GM18873 (cell line): Measurements from ENCODE around the gene UAP1.
A peak's percentile ranks its signal among the peaks of the same experiment; 100 is the strongest.

Source experiments
- ATAC-seq: cut with Tn5 transposase; IDR thresholded peaks from one replicate; pipeline ENCODE4 v1.9.1; 2021; ENCODE audit warnings: mild to moderate bottlenecking, moderate library complexity, moderate number of reproducible peaks; ENCODE audit not compliant: unreplicated experiment, low FRiP score

Gene UAP1

DNA sequence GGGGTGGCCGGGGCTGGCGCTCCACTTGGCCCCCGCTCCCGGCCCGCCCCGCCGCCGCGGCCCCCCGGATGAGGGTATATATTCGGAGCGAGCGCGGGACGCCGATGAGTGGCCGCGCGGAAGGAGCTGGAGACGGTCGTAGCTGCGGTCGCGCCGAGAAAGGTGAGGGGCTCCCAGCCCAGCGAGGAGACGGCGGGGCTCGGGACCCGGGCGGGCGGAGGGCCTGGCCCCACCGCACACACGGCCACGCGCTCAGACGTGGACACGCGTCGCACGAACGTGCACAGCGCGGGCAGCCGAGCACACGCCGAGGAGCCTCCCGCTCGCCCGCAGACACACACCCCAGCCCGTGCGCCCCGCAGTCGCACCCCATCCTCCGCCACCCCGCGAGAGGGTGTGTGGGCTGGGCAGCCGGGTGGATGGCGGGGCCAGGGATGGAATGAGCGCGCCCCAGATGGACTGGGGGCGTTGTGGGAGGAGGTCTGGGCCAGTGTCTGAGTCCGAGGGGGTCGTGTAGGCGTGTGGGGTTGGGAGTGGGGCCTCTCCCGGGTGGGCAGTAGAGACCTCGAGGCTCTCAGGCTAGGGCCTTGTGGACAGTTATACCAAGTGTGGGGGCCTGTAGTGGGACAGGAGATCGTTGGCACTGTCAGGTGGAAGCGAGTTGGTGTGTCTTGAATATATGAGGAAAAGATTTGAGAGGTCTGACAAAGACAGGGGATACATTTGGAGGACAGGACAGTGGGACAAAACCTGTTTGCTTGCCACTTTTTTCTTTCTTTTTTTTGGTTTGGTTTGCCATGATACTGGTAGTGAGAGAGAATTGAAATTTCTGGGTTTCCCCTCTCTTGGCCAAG is at the start of gene UAP1:
UAP1 (plus strand) TSS at position 107 of the 854 bp plus-strand sequence. CDS start 4,347 bp downstream, outside the sequence.
- peak; percentile 30 for ATAC-seq

DNA sequence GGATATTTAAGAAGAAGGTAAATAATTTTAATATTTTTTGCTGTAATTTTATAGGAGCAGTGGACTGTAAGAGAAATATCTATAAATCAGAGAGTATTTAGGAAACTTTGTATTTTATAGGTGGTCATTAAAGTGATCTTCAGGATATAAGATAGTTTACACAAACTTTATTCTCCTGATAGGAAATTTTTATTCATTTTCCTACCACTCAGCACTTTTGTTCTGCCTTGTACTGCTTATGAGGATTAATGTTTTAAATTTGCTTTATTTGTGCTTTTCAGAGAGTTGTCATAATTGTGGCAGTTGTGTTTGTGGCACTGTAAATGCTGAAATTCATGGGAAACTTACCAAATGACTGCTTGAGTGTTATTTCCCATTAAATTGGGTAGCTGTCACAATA is 34.2 kb upstream of the UAP1 start:
- ATAC-seq: no peak

DNA sequence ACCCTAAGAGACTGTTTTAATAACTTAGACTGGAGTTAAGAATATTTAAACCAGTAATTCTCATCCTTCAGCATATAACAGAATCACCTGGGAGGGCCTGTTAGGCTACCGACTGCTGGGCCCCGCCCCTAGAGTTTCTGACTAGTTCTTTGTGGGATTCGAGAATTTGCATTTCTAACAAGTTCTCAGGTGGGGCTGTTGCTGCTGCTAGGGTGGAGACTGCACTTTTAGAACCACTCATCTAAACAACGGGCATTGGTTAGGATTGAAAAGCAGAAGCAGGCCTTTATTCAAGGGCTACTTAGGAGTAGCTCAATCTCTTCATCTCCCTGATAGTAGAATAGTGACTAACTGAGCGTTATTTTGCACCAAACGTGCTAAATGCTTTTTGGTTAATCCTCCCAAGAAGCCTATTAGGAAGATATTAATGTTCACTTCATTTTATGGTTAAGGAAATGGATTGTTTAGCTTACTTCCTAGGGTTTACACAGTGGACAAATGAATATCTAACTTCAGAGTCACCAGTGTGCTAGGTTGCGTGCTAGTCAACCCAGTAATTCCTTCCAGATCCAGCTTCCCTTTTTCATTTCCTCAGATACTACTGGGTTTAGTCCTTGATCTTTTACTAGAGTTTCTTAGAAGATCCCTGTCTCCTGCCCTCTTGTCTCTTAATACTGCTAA is 31.1 kb upstream of the UAP1 start:
- ATAC-seq: peak; percentile 71

DNA sequence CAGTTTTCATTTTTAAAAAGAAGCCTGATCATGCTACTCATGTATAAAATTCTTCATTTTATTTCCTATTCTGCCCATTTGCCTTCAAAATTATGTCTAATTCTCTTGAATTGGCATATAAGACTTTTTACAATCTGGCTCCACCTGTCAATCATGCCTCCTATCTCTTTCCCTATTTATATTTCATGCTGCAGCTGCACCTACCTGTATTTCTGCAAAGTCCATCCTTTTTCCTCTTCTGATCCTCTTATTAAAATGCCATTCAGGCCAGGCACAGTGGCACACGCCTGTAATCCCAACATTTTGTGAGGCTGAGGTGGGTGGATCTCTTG is 30.6 kb upstream of the UAP1 start:
- no peak for ATAC-seq

DNA sequence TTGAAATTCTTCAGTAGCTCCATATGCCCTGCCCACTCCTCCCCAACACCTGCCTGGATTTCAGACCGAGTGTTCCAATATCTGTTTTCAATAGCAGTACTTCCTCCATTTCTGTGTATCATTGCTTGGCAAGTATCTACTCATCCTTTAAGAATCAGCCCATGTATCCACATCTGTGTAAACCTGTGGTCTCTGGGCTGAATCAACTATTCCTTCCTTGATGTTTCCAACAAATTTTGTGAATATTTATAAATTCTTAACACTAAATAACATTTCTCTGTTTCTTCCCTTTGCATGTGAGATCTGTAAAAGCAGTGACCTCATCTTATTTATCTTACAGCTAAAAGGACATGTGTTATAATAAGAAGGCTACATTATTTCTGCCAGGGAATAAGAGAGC is 26.0 kb upstream of the UAP1 start:
- no peak for ATAC-seq

DNA sequence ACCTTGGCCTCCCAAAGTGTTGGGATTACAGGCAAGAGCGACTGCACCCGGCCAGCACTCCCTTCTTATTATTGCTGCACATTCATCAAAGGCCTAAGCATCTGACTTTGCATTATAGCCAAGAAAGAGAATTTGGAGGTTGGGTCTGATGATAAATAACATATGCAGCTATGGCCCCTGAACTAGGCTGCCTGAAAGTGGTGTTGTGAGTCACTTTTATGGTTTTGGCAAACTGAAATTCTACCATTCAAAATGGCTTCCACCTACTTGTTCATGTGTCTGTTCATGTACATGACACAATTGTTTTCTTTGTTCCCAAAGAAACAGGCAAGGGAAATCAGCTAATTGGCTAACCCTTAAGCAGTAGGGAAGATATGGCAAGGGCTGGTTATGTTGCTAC is 25.0 kb upstream of the UAP1 start:
- ATAC-seq: no peak

DNA sequence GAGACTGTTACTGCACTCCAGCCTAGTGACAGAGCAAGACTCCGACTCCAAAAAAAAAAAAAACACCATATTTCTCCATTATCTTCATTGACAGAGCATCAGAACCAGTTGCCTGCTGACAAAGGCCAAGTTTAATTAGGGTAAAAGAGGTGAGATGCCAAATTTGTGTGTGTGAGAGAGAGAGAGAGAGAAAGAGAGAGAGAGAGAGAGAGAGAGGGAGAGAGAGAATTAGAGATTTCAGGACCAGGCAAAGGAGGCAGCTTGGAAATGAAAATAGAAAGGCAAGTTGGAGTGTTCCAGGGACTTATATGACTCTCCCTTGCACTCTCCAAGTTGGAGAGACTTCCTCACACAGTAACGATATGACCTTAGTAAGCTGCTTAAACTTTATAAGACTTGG is 24.3 kb upstream of the UAP1 start:
- no peak for ATAC-seq

DNA sequence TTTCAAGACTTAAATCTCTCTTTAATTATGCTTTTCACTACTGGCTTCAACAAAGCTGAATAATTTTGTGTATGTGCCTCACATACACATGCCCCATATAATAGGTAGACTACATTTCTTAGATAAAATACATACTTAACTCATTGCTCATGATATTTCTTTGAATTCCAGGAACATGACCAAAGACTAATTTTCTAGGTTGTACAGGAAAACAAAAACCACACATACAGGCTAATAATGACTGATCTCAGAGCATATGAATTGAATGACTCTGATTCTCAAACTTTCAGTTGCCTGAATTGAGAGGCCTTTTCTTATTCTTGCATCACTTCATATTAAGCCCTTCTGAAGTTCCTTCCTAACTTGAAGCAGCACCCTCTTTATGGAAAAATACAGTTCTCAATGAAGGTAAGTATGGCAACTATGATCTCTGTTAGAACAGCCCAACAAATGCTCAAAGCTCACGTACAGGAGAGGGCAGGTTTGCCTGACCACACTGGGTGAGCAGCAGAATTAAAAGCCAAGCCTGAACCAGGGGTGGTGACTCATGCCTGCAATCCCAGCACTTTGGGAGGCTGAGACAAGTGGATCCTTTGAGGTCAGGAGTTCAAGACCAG is 22.6 kb upstream of the UAP1 start:
- no peak for ATAC-seq

DNA sequence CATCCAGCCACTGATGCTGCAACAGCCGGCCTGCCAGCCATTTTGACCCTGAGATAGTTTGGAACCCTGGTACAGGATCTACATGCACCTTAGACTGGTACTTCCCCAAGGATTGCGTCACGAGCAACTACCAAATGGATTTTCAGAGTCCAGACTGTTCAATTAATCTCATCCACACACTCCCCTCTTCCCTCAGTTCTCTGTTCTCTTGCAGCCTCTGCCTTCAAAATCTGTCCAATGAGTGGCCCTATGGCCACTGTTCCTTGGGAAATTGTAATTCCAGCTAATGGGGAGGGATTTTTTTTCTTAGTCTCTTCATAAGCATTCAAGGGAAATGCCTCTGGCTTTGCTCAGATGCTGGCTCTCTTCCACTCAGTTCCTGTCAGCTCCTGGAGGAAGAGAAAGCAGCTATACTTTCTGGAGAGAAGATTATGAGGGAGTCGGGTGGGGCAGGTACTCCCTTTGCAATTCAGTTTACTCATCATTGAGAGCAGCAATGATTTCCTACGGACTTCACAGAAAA is 19.8 kb upstream of the UAP1 start:
- ATAC-seq: no peak

DNA sequence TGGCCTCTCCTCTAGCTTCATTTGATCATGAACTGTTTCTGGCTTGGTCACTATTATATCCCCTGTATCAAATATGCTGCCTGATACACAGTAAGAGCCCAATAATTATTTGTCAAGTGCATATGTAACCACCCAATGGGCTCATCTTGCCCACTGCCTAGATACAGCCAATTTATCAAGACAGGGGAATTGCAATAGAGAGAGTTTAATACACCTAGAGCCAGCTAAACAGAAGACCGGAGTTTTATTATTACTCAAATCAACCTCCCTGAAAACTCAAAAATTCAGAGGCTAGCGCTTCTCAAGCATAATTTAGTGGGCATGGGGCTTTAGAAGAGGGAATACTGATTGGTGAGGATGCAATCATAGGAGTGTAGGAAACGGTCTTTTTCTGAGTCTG is 18.3 kb upstream of the UAP1 start:
- ATAC-seq: no peak

DNA sequence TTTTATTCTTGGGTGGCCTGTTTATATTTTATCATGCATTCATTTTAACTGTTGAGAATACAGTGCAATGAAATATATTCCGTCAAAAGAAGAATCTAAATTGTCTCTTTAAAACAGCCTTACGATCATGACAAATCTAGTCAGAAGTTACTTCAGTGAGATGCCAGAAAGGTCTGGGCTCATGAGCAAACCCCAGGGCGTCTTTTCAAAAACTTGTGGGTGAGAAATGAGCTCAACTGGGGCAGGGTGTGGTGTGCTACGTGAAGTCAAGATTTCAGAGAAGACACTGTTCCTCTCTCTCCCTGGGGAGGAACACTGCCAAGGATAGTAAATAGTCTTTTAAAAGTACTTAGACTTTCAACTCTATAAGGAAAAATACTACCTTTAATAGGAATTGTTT is 13.4 kb upstream of the UAP1 start:
- no peak for ATAC-seq

DNA sequence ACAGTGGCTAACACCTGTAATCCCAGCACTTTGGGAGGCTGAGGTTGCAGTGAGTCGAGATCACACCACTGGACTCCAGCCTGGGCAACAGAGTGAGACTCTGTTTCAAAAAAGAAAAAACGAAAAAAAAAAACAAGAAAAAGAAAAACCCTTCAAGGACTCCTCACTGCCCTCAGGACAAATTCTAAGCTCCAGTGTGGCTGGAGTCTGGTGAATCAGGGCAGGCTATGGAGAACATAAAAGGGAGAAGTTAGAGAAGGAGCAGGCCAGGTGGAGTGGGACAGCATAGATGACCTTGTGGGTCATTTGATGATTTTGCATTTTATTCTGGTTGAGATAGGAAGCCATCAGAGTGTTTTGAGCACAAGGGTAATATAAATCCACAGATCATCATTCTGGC is 12.5 kb upstream of the UAP1 start:
- no peak for ATAC-seq

DNA sequence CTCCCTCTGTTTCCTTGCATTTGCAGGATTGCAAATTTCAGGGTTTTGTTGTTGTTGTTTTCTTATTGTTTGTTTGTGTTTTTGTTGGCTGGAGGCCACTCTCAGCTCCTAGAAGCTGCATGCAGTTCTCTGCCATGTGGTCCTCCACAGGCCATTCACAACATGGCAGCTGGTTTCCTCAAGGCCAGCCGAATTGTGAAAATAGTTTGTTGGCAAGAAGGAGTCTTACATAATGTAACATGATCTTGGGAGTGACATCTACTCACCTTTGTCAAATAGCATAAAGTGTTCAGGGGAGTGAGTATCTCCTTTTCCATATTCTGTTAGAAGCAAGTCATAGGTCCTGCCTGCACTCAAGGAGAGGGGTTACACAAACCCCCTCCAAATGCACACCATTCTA is 10.6 kb upstream of the UAP1 start:
- no peak for ATAC-seq

DNA sequence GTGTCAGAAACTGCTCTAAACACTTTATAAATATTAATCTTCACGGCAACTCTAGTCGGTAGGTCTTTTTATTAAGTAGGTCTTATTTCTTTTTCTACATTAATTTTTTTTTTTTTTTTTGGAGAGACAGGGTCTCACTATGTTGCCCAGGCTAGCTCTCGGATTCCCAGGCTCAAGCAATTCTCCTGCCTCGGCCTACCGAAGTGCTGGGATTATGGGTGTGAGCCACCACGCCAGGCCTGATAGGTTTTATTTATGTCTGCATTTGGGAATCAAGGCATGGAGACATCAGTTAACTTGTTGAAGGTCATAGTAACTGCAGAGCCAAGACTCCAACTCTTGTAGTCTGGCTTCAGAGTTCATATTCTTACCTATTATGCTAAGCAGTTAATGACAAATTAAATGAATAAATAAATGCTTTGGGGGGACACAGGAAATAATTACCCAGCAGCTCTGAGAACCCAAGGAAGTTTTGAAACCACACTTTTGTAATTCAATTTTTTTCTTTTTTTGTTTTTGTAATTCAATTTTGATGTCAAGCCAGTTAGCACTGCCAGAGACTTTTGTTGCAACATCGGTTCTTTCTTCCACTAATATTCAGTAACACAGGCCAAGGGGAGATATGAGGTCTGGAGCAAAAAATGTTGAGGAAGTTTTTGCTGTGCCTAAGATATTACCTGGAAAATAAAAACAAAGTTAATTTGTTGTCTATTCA is 9.4 kb upstream of the UAP1 start:
- no peak for ATAC-seq

DNA sequence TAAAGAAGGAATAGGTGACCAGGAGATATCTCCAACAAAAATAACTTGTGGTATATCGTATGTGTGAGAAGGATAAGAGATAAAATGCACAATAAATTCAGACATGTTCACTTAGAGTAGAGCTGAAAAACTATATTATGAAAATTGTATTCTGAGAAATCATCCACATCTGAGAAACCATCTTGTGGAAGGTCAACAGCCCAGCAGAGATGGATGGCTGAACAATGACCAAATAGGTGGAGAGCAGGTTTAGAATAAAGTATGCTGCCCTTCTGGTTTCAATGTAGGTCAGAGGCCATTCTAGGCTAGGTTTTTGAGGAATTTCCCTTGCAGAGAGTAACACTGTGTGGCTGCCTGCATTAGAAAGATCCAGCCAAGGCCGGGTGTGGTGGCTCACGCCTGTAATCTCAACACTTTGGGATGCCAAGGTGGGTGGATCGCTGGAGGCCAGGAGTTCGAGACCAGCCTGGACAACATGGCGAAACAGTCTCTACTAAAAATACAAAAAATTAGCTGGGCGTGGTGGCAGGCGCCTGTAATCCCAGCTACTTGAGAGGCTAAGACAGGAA is 8.8 kb upstream of the UAP1 start:
- no peak for ATAC-seq

DNA sequence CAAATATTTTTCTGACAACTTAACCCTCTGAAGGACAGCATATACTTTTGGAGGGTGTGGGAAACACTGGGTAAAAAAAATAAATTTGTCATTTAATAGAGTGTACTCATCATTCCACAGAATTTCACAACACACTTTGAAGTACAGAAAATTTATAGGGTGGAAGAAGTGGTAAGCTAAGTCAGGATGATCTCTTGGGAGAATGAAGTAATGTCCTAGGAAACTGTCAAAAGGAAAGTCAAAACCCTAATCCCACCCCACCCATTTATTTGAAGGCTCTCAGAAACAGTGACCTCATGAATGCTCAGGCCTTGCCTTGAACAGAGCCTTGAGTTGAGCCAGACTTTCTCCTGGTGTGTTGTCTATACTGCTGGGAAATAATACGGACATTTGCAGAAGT is 7.3 kb upstream of the UAP1 start:
- no peak for ATAC-seq

DNA sequence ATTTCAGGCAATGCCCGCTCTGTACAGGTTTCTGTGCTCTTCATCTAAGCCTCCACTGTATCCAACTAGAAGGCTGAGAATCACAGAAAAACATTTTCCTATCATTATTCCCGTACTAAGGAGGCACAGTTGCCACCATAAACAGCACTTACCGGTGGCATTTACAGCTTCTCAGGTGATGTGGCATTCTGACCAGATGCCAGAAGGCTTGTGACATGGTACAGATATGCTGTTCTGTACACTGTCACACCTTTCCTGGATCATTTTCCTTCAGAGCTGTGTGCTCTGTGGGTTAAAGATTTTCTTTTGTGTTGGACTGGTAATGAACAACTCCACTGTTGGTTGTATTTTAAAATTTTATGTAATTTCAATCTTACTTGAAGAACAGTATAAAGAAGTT is 4.0 kb upstream of the UAP1 start:
- no peak for ATAC-seq

DNA sequence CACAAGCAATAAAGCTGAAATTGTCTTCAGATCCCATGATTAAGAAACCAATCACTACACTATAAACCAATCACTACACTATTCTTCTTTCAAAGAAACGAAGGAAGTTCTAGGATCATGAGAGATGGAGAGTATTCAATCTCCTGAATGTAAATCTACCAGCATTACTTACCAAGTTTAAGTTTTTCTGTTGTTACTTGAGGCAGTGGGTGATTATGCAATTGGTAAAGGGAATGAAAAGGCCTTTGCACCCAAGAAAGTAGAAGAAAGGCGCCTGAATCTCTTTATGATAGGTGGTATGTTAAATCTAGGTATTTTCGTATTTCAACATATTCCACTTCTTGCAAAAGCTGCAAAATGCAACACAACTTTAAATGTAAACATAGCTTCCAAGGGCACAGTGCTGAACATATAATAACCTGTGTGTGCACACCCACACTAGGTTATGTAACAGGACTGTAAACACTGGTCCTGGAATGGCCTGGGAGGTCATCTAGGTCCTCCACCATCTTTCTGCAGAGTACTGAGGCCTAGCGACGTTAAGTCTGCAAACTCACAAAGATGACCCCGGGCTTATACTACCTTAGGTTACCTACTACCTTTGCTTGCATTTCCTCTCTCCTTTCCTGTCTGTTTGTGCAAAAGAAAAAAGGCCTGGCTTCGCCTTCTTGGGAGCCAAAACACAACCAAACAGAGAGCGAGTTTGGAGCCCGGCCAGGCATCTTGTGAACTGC is 1.1 kb upstream of the UAP1 start:
- ATAC-seq: no peak

DNA sequence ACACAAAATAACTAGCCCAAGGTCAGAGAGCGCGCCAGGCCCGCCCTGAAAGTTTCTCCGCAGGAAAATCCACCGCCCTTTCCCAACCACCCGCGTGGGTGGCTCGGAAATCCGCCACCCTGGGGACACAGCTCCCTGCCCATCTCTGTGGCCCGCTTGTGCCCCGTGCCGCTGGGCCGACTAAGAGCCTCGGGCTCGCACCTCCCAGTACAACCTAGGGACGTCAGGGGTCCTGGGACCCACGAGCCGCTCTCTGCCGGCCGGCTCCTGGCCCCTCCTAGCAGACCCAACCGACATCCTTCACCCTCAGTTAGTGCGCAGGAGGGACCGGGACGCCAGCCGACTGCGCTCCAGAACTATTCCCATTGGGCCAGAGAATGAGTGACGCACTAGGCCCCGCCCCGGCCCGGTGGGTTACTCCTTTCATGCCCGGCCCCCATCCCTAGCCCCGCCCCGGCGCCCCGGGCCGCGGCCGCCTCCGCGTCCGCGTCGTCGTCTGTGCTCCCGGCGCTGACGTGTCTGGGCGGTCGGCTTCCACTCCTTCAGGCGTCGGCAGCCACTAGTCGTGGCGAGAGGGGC is 396 bp upstream of the UAP1 start:
- ATAC-seq: peak; percentile 93

DNA sequence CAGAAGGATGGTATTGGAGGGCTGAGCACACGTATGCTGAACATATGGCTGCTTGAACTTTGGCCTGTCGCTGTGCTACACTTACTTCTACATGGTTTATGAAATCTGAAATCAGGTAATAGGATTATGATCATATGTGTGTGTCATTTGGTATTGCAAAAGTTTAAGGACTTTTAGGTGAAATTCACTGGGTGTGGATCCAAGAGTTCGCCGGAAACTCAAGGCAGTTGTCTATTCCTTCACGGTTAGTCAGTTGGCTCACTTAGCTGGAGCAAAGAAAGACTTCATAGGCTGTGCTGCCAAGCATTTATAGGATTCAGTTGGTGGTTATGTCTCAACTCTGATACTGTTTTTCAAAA is 927 bp downstream of the UAP1 start:
- no peak for ATAC-seq
